H1 (cell line): Measurements from ENCODE around the gene DCBLD2. TPM values are rescaled to one million over a fixed set of nuclear protein-coding genes. Genes with fewer than 3 reads are reported as not detected.

ENCODE experiments used
- CTCF ChIA-PET: fragments of 300-600 bp; sonication (Branson Sonifier 250); formaldehyde crosslinking; loops from one replicate; lab custom pipeline; 2021; ENCODE audit not compliant: partially characterized antibody; lab: Charles Lee
- POLR2A ChIA-PET: fragments of 300-600 bp; sonication (Branson Sonifier 250); formaldehyde crosslinking; loops from one replicate; lab custom pipeline; 2021; ENCODE audit warnings: inconsistent platforms; ENCODE audit not compliant: partially characterized antibody; lab: Charles Lee
- DNase-seq, 2 experiments: peaks; one replicate each; pipeline versions ENCODE4 v3.0.0 to v3.0.0-alpha.2; 2010 to 2022; ENCODE audit warnings: low spot score in 2 of 2, low read depth in 1 of 2, mixed read lengths in 1 of 2
- FAIRE-seq: peaks from 2 replicates; lab custom pipeline; 2011; peaks lifted over from hg19 to GRCh38; lab: Jason Lieb, UNC
- H2AFZ ChIP-seq: 2 replicates; pipeline ENCODE4 v1.8.1; 2012; ENCODE audit warnings: low read length, inconsistent platforms
- H2AK5ac ChIP-seq: 2 replicates; pipeline ENCODE4 v1.6.1; 2013; ENCODE audit warnings: low read depth, low read length
- H2BK120ac ChIP-seq: replicated peaks from 2 replicates; pipeline ENCODE3; 2013; ENCODE audit warnings: low read depth, low read length, inconsistent platforms
- H2BK12ac ChIP-seq: 2 replicates; pipeline ENCODE4 v1.6.1; 2013; ENCODE audit warnings: low read depth, low read length
- H2BK15ac ChIP-seq: 2 replicates; pipeline ENCODE4 v1.6.1; 2013; ENCODE audit warnings: low read length
- H2BK20ac ChIP-seq: 2 replicates; pipeline ENCODE4 v1.6.1; 2013; ENCODE audit warnings: low read length
- H2BK5ac ChIP-seq: 2 replicates; pipeline ENCODE4 v1.6.1; 2013; ENCODE audit warnings: low read depth, low read length
- H3K14ac ChIP-seq: 2 replicates; pipeline ENCODE4 v1.6.1; 2013; ENCODE audit warnings: inconsistent platforms; ENCODE audit not compliant: insufficient read length
- H3K18ac ChIP-seq: 2 replicates; pipeline ENCODE4 v1.6.1; 2013; ENCODE audit warnings: low read length; ENCODE audit errors: extremely low read depth
- H3K23ac ChIP-seq: 2 replicates; pipeline ENCODE4 v1.6.1; 2013; ENCODE audit warnings: inconsistent platforms; ENCODE audit not compliant: insufficient read length
- H3K23me2 ChIP-seq: 2 replicates; pipeline ENCODE4 v1.6.1; 2013; ENCODE audit warnings: low read depth, low read length
- H3K27ac ChIP-seq: 2 replicates; pipeline ENCODE4 v1.6.1; 2011; ENCODE audit warnings: low read depth, low read length, inconsistent platforms
- H3K27me3 ChIP-seq, 4 experiments: replicated peaks in 1 of 4; 1 replicate in 1 of 4; 2 replicates in 3 of 4; pipeline versions ENCODE4 v1.6.1 to v1.8.1; 2011 to 2013; ENCODE audit warnings: low read length in 3 of 4, mild to moderate bottlenecking in 3 of 4, inconsistent platforms in 2 of 4, mixed read lengths in 2 of 4, moderate library complexity in 1 of 4; ENCODE audit not compliant: control insufficient read depth in 3 of 4, insufficient read depth in 3 of 4; ENCODE audit errors: extremely low read depth in 1 of 4
- H3K36me3 ChIP-seq, 4 experiments: 2 replicates each; pipeline versions ENCODE4 v1.6.1 to v1.8.1; 2011 to 2013; ENCODE audit warnings: mild to moderate bottlenecking in 4 of 4, low read length in 3 of 4, moderate library complexity in 2 of 4, control low read depth in 1 of 4, inconsistent platforms in 1 of 4; ENCODE audit not compliant: insufficient read depth in 4 of 4, control insufficient read depth in 2 of 4
- H3K4ac ChIP-seq: replicated peaks from 2 replicates; pipeline ENCODE3; 2013; ENCODE audit warnings: low read length, low read depth, mixed read lengths, inconsistent platforms; ENCODE audit not compliant: insufficient read length
- H3K4me1 ChIP-seq, 4 experiments: replicated peaks in 1 of 4; 1 replicate in 1 of 4; 2 replicates in 3 of 4; pipeline versions ENCODE4 v1.6.1 to v1.8.1; 2011 to 2013; ENCODE audit warnings: low read length in 3 of 4, inconsistent platforms in 2 of 4, mixed read lengths in 1 of 4; ENCODE audit not compliant: insufficient read depth in 4 of 4, control insufficient read depth in 3 of 4
- H3K4me2 ChIP-seq, 2 experiments: 2 replicates each; pipeline versions ENCODE4 v1.6.1 to v1.8.1; 2011 to 2013; ENCODE audit warnings: low read depth in 2 of 2, low read length in 2 of 2, control low read depth in 1 of 2, inconsistent platforms in 1 of 2, mild to moderate bottlenecking in 1 of 2; ENCODE audit not compliant: insufficient read depth in 1 of 2
- H3K4me3 ChIP-seq, 4 experiments: fragments of 200-600, 300-600 bp in 1 of 4; sonication (generic), shearing (Covaris generic), sonication (Bioruptor Twin) in 1 of 4; 2 replicates each; pipeline versions ENCODE4 v1.5.1 to v1.8.1; 2011 to 2016; ENCODE audit warnings: low read length in 4 of 4, low read depth in 3 of 4, control low read depth in 2 of 4, inconsistent platforms in 2 of 4, mild to moderate bottlenecking in 2 of 4, mixed read lengths in 1 of 4, moderate library complexity in 1 of 4; ENCODE audit not compliant: insufficient read depth in 2 of 4; ENCODE audit errors: extremely low read depth in 1 of 4
- H3K56ac ChIP-seq: replicated peaks from 2 replicates; pipeline ENCODE3; 2013; ENCODE audit warnings: low read depth, mild to moderate bottlenecking, mixed read lengths, low read length, inconsistent platforms; ENCODE audit not compliant: insufficient read length
- H3K79me1 ChIP-seq: 2 replicates; pipeline ENCODE4 v1.6.1; 2013; ENCODE audit warnings: low read depth, low read length, control low read depth
- H3K79me2 ChIP-seq, 2 experiments: 2 replicates each; pipeline versions ENCODE4 v1.6.1 to v1.8.1; 2012 to 2013; ENCODE audit warnings: low read length in 2 of 2, mild to moderate bottlenecking in 2 of 2, inconsistent platforms in 1 of 2; ENCODE audit not compliant: insufficient read depth in 2 of 2, control insufficient read depth in 1 of 2
- H3K9ac ChIP-seq, 4 experiments: replicated peaks in 1 of 4; 1 replicate in 1 of 4; 2 replicates in 3 of 4; pipeline versions ENCODE4 v1.6.1 to v1.8.1; 2011 to 2013; ENCODE audit warnings: low read depth in 3 of 4, low read length in 3 of 4, control low read depth in 2 of 4, mild to moderate bottlenecking in 2 of 4, moderate library complexity in 2 of 4, inconsistent platforms in 1 of 4; ENCODE audit errors: extremely low read depth in 1 of 4
- H3K9me3 ChIP-seq, 2 experiments: 2 replicates each; pipeline versions ENCODE4 v1.6.1 to v1.8.1; 2012 to 2013; ENCODE audit warnings: mild to moderate bottlenecking in 2 of 2, moderate library complexity in 2 of 2, control low read depth in 1 of 2, inconsistent platforms in 1 of 2, low read depth in 1 of 2, low read length in 1 of 2, mixed read lengths in 1 of 2; ENCODE audit not compliant: insufficient read depth in 2 of 2
- H4K20me1 ChIP-seq, 2 experiments: replicated peaks in 1 of 2; 2 replicates each; pipeline versions ENCODE3 to v1.8.1; 2011 to 2013; ENCODE audit warnings: inconsistent platforms in 2 of 2, low read length in 2 of 2, mild to moderate bottlenecking in 1 of 2; ENCODE audit not compliant: insufficient read depth in 2 of 2, control insufficient read depth in 1 of 2
- H4K5ac ChIP-seq: 2 replicates; pipeline ENCODE4 v1.6.1; 2013; ENCODE audit warnings: low read length, low read depth, mixed read lengths, inconsistent platforms; ENCODE audit not compliant: insufficient read length
- H4K8ac ChIP-seq: 2 replicates; pipeline ENCODE4 v1.8.0; 2013; ENCODE audit warnings: mild to moderate bottlenecking, moderate library complexity, low read length, inconsistent platforms; ENCODE audit not compliant: insufficient read depth; ENCODE audit errors: extremely low read depth
- H4K91ac ChIP-seq: replicated peaks from 2 replicates; pipeline ENCODE3; 2013; ENCODE audit warnings: low read length, mixed read lengths, inconsistent platforms; ENCODE audit not compliant: insufficient read length
- SP1 ChIP-seq: IDR thresholded peaks from 2 replicates; pipeline ENCODE4 v1.6.1; 2011; ENCODE audit warnings: low read depth, low read length
- WGBS, 2 experiments: shearing (Covaris generic) in 1 of 2; methylation state at CpG; one replicate each; pipeline versions ENCODE4 v1.1.6 to v1.1.7; 2013 to 2015; ENCODE audit warnings: low lambda C conversion rate in 2 of 2, mixed read lengths in 2 of 2, inconsistent platforms in 1 of 2, low coverage in 1 of 2, missing lambda C conversion rate in 1 of 2; ENCODE audit not compliant: insufficient replicate concordance in 2 of 2, insufficient coverage in 1 of 2, insufficient read length in 1 of 2; ENCODE audit errors: extremely low coverage in 1 of 2, missing lambda C conversion rate in 1 of 2; 5-methylcytosine and 5-hydroxymethylcytosine counted together
- polyA plus RNA-seq, 7 experiments: library from polyadenylated mRNA; depleted of rRNA in 3 of 7; stranded (reverse) in 5 of 7; unstranded in 2 of 7; fragments of >200 nt in 5 of 7; fragments of 200-250 nt in 2 of 7; gene quantifications; 1 replicate in 5 of 7; 2 replicates in 1 of 7; 4 replicates in 1 of 7; pipeline versions ENCODE4 v1.2.1 to v1.2.3, GENCODE V29; 2011 to 2013; ENCODE audit warnings: missing spikeins in 2 of 7, mixed read lengths in 2 of 7
- total RNA-seq: library from RNA; stranded (reverse); fragmentation: NEBNext Ultra II Directional; extraction: Animal tissue kit (Norgen Biotek cat#: 25700); gene quantifications from 2 replicates; pipeline ENCODE4 v1.2.1, GENCODE V29; 2021

Gene DCBLD2
- total and polyA plus RNA-seq, 2 of the 8 experiments (the other 6 are each of a cell fraction or from before 2014, with no cell fraction given) = 19.6 to 63.8 TPM

DNA sequence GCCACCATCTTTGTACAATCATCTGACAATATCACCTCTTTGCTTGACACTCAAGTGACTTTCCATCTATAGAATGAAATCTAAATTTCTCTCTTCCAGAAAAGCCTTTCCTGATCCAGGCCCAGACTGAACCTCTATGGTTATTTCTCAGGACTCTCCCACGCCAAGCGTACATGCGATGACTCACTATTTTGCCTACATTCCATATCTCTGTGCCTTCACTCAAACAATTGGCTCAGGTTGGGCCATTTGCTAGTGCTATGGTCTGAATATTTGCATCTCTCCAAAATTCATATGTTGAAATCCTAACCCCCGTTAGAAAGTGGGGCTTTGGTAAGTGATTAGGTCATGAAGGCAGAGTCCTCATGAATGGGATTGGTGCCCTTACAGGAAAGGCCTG, 94.5 kb downstream of the DCBLD2 start:
- Histone ChIP-seq H2BK20ac (no peak overlapping the region), H2BK120ac (no peak overlapping the region), H2BK12ac (no peak overlapping the region), H3K27ac (no peak overlapping the region), H3K9me3 (no peaks in the 10 kb centered on the region), H3K27me3 (no peaks in the 10 kb centered on the region), H2BK5ac (no peak overlapping the region), H3K56ac (no peak overlapping the region), H3K4ac (no peak overlapping the region), H4K5ac (no peak overlapping the region), H3K9ac (no peak overlapping the region), H4K91ac (no peak overlapping the region), H3K79me1 (no peaks in the 10 kb centered on the region), H2BK15ac (no peak overlapping the region), H2AK5ac (no peak overlapping the region), H4K8ac (no peak overlapping the region), H3K4me2 (no peak overlapping the region), H3K4me3 (no peak overlapping the region), H3K23ac (no peak overlapping the region), H3K18ac (no peak overlapping the region), H3K79me2 (no peaks in the 10 kb centered on the region), H3K14ac (no peak overlapping the region), H4K20me1 (peaks cover 0 to 2% of the 10 kb centered on the region in 2 experiments), H3K36me3 (peaks cover 6 to 55% (median 29%) of the 10 kb centered on the region in 4 experiments; a peak in 7 of 8 replicates), H3K23me2 (no peaks in the 10 kb centered on the region), H3K4me1 (no peaks in the 10 kb centered on the region), H2AFZ (no peak overlapping the region)
- 93% methylated on average over 4 of the region's 4 CpGs; no CpG with 5 or more reads in 1 of the 2 experiments for WGBS, 2 experiments
- DNase-seq = no peak
- no peak for TF ChIP-seq SP1
- ChIA-PET CTCF (interaction anchor here (0.9 to 1.9 kb wide), 3 partner anchors 194 to 210 kb away, joined by 3 to 6 read pairs (median 6); no protein-coding TSS in a partner anchor), POLR2A (no interaction called here)
- FAIRE-seq = no peak
